Measurements from ENCODE around the gene POC1A.

DNA sequence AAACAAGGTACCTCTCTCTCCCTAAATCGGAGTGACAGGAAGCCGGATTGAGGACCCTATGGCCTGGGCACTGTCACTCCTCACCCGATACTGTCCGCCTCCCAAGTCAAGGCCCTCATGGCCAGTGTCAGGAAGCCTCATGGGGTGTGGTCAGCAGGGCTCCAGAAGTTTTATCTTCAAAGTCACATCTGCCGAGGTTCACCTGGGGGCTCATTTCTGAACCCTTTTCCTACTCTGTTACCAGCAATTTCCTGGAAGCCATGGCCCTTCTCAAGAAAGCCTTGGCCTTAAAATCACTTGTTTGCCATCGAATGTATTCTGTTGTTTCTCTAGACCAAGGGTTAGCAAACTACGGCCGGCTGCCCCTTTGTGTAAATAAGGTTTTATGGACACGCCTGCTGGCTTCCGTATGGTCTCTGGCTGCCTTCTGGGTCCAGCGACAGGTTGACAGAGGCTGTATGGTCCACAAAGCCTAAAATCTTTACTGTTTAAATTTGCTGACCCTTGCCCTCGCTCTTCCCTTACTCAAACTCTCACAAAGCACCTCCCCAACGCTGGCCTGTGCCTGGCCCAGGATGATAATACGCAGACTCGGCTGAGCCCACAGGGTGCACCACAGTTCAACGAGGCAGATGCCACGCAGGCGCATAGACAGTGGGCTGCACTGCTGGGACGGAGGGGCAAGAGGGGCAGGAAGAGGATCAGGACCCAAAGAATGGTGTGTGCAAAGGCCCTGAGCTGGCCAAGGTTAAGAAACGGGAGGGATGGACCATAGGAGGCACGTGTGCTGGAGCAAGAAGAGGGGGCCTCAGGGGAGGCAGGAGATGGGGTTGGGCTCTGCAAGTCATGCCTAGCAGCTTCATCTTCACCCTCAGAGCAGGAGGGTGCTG, 73.1 kb downstream of the POC1A start:
- TF ChIP-seq, protein P1, sequence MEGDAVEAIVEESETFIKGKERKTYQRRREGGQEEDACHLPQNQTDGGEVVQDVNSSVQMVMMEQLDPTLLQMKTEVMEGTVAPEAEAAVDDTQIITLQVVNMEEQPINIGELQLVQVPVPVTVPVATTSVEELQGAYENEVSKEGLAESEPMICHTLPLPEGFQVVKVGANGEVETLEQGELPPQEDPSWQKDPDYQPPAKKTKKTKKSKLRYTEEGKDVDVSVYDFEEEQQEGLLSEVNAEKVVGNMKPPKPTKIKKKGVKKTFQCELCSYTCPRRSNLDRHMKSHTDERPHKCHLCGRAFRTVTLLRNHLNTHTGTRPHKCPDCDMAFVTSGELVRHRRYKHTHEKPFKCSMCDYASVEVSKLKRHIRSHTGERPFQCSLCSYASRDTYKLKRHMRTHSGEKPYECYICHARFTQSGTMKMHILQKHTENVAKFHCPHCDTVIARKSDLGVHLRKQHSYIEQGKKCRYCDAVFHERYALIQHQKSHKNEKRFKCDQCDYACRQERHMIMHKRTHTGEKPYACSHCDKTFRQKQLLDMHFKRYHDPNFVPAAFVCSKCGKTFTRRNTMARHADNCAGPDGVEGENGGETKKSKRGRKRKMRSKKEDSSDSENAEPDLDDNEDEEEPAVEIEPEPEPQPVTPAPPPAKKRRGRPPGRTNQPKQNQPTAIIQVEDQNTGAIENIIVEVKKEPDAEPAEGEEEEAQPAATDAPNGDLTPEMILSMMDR (conservative IDR thresholded peaks at IDR 0.05; ENCODE audit: low read depth, low read length) = no peak
- no peak for TF ChIP-seq EZH2 (IDR thresholded peaks at IDR 0.05; ENCODE audit: borderline replicate concordance, low read depth, low read length, poor library complexity, severe bottlenecking)

Data from A673 (cell line).